SK-N-SH treated with all-trans-retinoic acid at 6 μM for 48 hours (cell line): Measurements from ENCODE around the gene KAT6B.

Experiments used
- ATAC-seq: fragments of 200-7000 bp; cut with Tn5 transposase; 3 replicates; pipeline ENCODE4 v1.9.1; 2020; ENCODE audit warnings: mild to moderate bottlenecking, moderate library complexity
- ARNTL ChIP-seq: fragments of 450-650 bp; formaldehyde crosslinking; IDR thresholded peaks from 2 replicates; pipeline ENCODE4 v1.5.0; 2020; ENCODE audit warnings: low read depth, mild to moderate bottlenecking, moderate library complexity, borderline replicate concordance
- CREB5 ChIP-seq: fragments of 250-450 bp; sonication (Bioruptor Pico); IDR thresholded peaks from 2 replicates; pipeline ENCODE4 v1.5.1; 2020; ENCODE audit warnings: low read depth, mild to moderate bottlenecking, moderate library complexity
- ESRRG ChIP-seq: fragments of 250-450 bp; sonication (Bioruptor Pico); IDR thresholded peaks from 2 replicates; pipeline ENCODE4 v1.6.1; 2021; ENCODE audit warnings: mild to moderate bottlenecking
- ISL1 ChIP-seq: fragments of 250-450 bp; sonication (Bioruptor Pico); IDR thresholded peaks from 2 replicates; pipeline ENCODE4 v2.1.2; 2022; ENCODE audit warnings: mild to moderate bottlenecking, moderate library complexity
- OSR1 ChIP-seq: fragments of 250-450 bp; sonication (Bioruptor Pico); IDR thresholded peaks from 2 replicates; pipeline ENCODE4 v1.8.0; 2022; ENCODE audit warnings: moderate library complexity, mild to moderate bottlenecking, inconsistent platforms
- PATZ1 ChIP-seq: fragments of 250-450 bp; sonication (Bioruptor Pico); IDR thresholded peaks from 2 replicates; pipeline ENCODE4 v1.8.0; 2020; ENCODE audit warnings: mild to moderate bottlenecking, moderate library complexity, borderline replicate concordance
- POU6F1 ChIP-seq: fragments of 250-450 bp; sonication (Bioruptor Pico); IDR thresholded peaks from 2 replicates; pipeline ENCODE4 v1.8.0; 2021; ENCODE audit warnings: low read depth, mild to moderate bottlenecking, moderate library complexity, borderline replicate concordance
- PPARA ChIP-seq: fragments of 250-450 bp; sonication (Bioruptor Pico); IDR thresholded peaks from 2 replicates; pipeline ENCODE4 v1.5.0; 2020; ENCODE audit warnings: mild to moderate bottlenecking, borderline replicate concordance
- TCF4 ChIP-seq: fragments of 250-450 bp; sonication (Bioruptor Pico); IDR thresholded peaks from 2 replicates; pipeline ENCODE4 v1.8.0; 2021; ENCODE audit warnings: mild to moderate bottlenecking, moderate library complexity, borderline replicate concordance
- TOX ChIP-seq: fragments of 250-450 bp; sonication (Bioruptor Pico); IDR thresholded peaks from 2 replicates; pipeline ENCODE4 v1.8.0; 2021; ENCODE audit warnings: mild to moderate bottlenecking, moderate library complexity, borderline replicate concordance
- TSHZ2 ChIP-seq: fragments of 250-450 bp; sonication (Bioruptor Pico); IDR thresholded peaks from 2 replicates; pipeline ENCODE4 v1.5.0; 2020; ENCODE audit warnings: mild to moderate bottlenecking, moderate library complexity
- ZC3H10 ChIP-seq: fragments of 250-450 bp; sonication (Bioruptor Pico); IDR thresholded peaks from 2 replicates; pipeline ENCODE4 v1.5.1; 2021; ENCODE audit warnings: mild to moderate bottlenecking, moderate library complexity
- ZFP3 ChIP-seq: fragments of 250-450 bp; sonication (Bioruptor Pico); IDR thresholded peaks from 2 replicates; pipeline ENCODE4 v1.5.0; 2020; ENCODE audit warnings: mild to moderate bottlenecking, moderate library complexity
- ZFP30 ChIP-seq: fragments of 450-650 bp; formaldehyde crosslinking; IDR thresholded peaks from 2 replicates; pipeline ENCODE4 v1.5.0; 2022; ENCODE audit warnings: mild to moderate bottlenecking, moderate library complexity
- ZNF565 ChIP-seq: fragments of 450-650 bp; formaldehyde crosslinking; conservative IDR thresholded peaks from 2 replicates; pipeline ENCODE4 v1.5.0; 2020; ENCODE audit warnings: low read depth, mild to moderate bottlenecking, moderate library complexity
- ZNF70 ChIP-seq: fragments of 450-650 bp; formaldehyde crosslinking; IDR thresholded peaks from 2 replicates; pipeline ENCODE4 v1.5.0; 2020; ENCODE audit warnings: mild to moderate bottlenecking, moderate library complexity
- ZNF8 ChIP-seq: fragments of 450-650 bp; formaldehyde crosslinking; IDR thresholded peaks from 2 replicates; pipeline ENCODE4 v1.5.0; 2020; ENCODE audit warnings: mild to moderate bottlenecking, moderate library complexity

Gene KAT6B

GRCh38 chr10:74856940-74857339 lies 30.5 kb downstream of the KAT6B start:
- ATAC-seq, result no peak
- TF ChIP-seq POU6F1 (no peak), PATZ1 (CRISPR knock-in tag) (no peak)

- no peak for ATAC-seq
Observed at GRCh38 chr10:74857586-74857985, 31.2 kb downstream of the KAT6B start.

GRCh38 chr10:74859546-74859945 lies 33.1 kb downstream of the KAT6B start:
- no peak for TF ChIP-seq OSR1 (CRISPR knock-in tag)
- TF ChIP-seq ESRRG, result no peak
- no peak for TF ChIP-seq CREB5 (CRISPR knock-in tag)
- TF ChIP-seq TOX (CRISPR knock-in tag), result no peak
- TF ChIP-seq ISL1 (CRISPR knock-in tag), result no peak
- TF ChIP-seq ARNTL (CRISPR knock-in tag), result no peak
- TF ChIP-seq, all 23 proteins: peak for 0
- no peak for ATAC-seq

More at GRCh38 chr10:74857586-74857985, 31.2 kb downstream of the KAT6B start:
- no peak for TF ChIP-seq ARNTL (CRISPR knock-in tag)

GRCh38 chr10:74862625-74863024 lies 36.2 kb downstream of the KAT6B start:
- no peak for ATAC-seq
- no peak for TF ChIP-seq ZFP3 (CRISPR knock-in tag)
- no peak for TF ChIP-seq ZC3H10
- TF ChIP-seq OSR1 (CRISPR knock-in tag), result no peak
- no peak for TF ChIP-seq ISL1 (CRISPR knock-in tag)
- TF ChIP-seq PATZ1 (CRISPR knock-in tag), result no peak
- TF ChIP-seq ZNF70 (CRISPR knock-in tag), result no peak
- no peak for TF ChIP-seq ZNF8 (CRISPR knock-in tag)
- no peak for TF ChIP-seq TSHZ2
- no peak for TF ChIP-seq ESRRG
- no peak for TF ChIP-seq PPARA (CRISPR knock-in tag)
- no peak for TF ChIP-seq ARNTL (CRISPR knock-in tag)
- no peak for TF ChIP-seq ZNF565 (CRISPR knock-in tag)
- no peak for TF ChIP-seq TOX (CRISPR knock-in tag)
- TF ChIP-seq TCF4 (CRISPR knock-in tag), result no peak
- TF ChIP-seq ZFP30 (CRISPR knock-in tag), result no peak

GRCh38 chr10:74863551-74863950 lies 37.2 kb downstream of the KAT6B start:
- no peak for TF ChIP-seq ZFP30 (CRISPR knock-in tag)
- TF ChIP-seq ISL1 (CRISPR knock-in tag), result peak; percentile 59
- ATAC-seq, result peak; percentile 61
